SK-N-SH treated with all-trans-retinoic acid at 6 μM for 48 hours (cell line): Measurements from ENCODE around the gene ZMYND8.

ENCODE experiments used
- ATAC-seq: fragments of 200-7000 bp; cut with Tn5 transposase; 3 replicates; pipeline ENCODE4 v1.9.1; 2020; ENCODE audit warnings: mild to moderate bottlenecking, moderate library complexity
- ARNTL ChIP-seq: fragments of 450-650 bp; formaldehyde crosslinking; IDR thresholded peaks from 2 replicates; pipeline ENCODE4 v1.5.0; 2020; ENCODE audit warnings: low read depth, mild to moderate bottlenecking, moderate library complexity, borderline replicate concordance
- BACH2 ChIP-seq: fragments of 250-450 bp; sonication (Bioruptor Pico); IDR thresholded peaks from 2 replicates; pipeline ENCODE4 v1.9.0; 2021; ENCODE audit warnings: mild to moderate bottlenecking, borderline replicate concordance
- CSDC2 ChIP-seq: fragments of 250-450 bp; sonication (Bioruptor Pico); IDR thresholded peaks from 2 replicates; pipeline ENCODE4 v1.5.0; 2020; ENCODE audit warnings: mild to moderate bottlenecking, moderate library complexity
- ESRRG ChIP-seq: fragments of 250-450 bp; sonication (Bioruptor Pico); IDR thresholded peaks from 2 replicates; pipeline ENCODE4 v1.6.1; 2021; ENCODE audit warnings: mild to moderate bottlenecking
- GLIS3 ChIP-seq: fragments of 250-450 bp; sonication (Bioruptor Pico); IDR thresholded peaks from 2 replicates; pipeline ENCODE4 v1.5.0; 2020; ENCODE audit warnings: mild to moderate bottlenecking, moderate library complexity
- ISL1 ChIP-seq: fragments of 250-450 bp; sonication (Bioruptor Pico); IDR thresholded peaks from 2 replicates; pipeline ENCODE4 v2.1.2; 2022; ENCODE audit warnings: mild to moderate bottlenecking, moderate library complexity
- OSR1 ChIP-seq: fragments of 250-450 bp; sonication (Bioruptor Pico); IDR thresholded peaks from 2 replicates; pipeline ENCODE4 v1.8.0; 2022; ENCODE audit warnings: moderate library complexity, mild to moderate bottlenecking, inconsistent platforms
- PPARA ChIP-seq: fragments of 250-450 bp; sonication (Bioruptor Pico); IDR thresholded peaks from 2 replicates; pipeline ENCODE4 v1.5.0; 2020; ENCODE audit warnings: mild to moderate bottlenecking, borderline replicate concordance
- RARB ChIP-seq: fragments of 250-450 bp; sonication (Bioruptor Pico); IDR thresholded peaks from 2 replicates; pipeline ENCODE4 v1.8.0; 2021; ENCODE audit warnings: mild to moderate bottlenecking, moderate library complexity
- SNAI2 ChIP-seq: fragments of 250-450 bp; sonication (Bioruptor Pico); IDR thresholded peaks from 2 replicates; pipeline ENCODE4 v1.5.0; 2020; ENCODE audit warnings: mild to moderate bottlenecking, moderate library complexity
- TCF4 ChIP-seq: fragments of 250-450 bp; sonication (Bioruptor Pico); IDR thresholded peaks from 2 replicates; pipeline ENCODE4 v1.8.0; 2021; ENCODE audit warnings: mild to moderate bottlenecking, moderate library complexity, borderline replicate concordance
- TOX ChIP-seq: fragments of 250-450 bp; sonication (Bioruptor Pico); IDR thresholded peaks from 2 replicates; pipeline ENCODE4 v1.8.0; 2021; ENCODE audit warnings: mild to moderate bottlenecking, moderate library complexity, borderline replicate concordance
- ZC3H10 ChIP-seq: fragments of 250-450 bp; sonication (Bioruptor Pico); IDR thresholded peaks from 2 replicates; pipeline ENCODE4 v1.5.1; 2021; ENCODE audit warnings: mild to moderate bottlenecking, moderate library complexity
- ZFP3 ChIP-seq: fragments of 250-450 bp; sonication (Bioruptor Pico); IDR thresholded peaks from 2 replicates; pipeline ENCODE4 v1.5.0; 2020; ENCODE audit warnings: mild to moderate bottlenecking, moderate library complexity
- ZFP30 ChIP-seq: fragments of 450-650 bp; formaldehyde crosslinking; IDR thresholded peaks from 2 replicates; pipeline ENCODE4 v1.5.0; 2022; ENCODE audit warnings: mild to moderate bottlenecking, moderate library complexity
- ZNF565 ChIP-seq: fragments of 450-650 bp; formaldehyde crosslinking; conservative IDR thresholded peaks from 2 replicates; pipeline ENCODE4 v1.5.0; 2020; ENCODE audit warnings: low read depth, mild to moderate bottlenecking, moderate library complexity
- ZNF70 ChIP-seq: fragments of 450-650 bp; formaldehyde crosslinking; IDR thresholded peaks from 2 replicates; pipeline ENCODE4 v1.5.0; 2020; ENCODE audit warnings: mild to moderate bottlenecking, moderate library complexity
- ZNF8 ChIP-seq: fragments of 450-650 bp; formaldehyde crosslinking; IDR thresholded peaks from 2 replicates; pipeline ENCODE4 v1.5.0; 2020; ENCODE audit warnings: mild to moderate bottlenecking, moderate library complexity
- TF ChIP-seq, protein P1 (sequence below): fragments of 250-450 bp; sonication (Bioruptor Pico); IDR thresholded peaks from 2 replicates; pipeline ENCODE4 v1.5.0; 2020; ENCODE audit warnings: mild to moderate bottlenecking, moderate library complexity
- TF ChIP-seq, protein P2 (sequence below): fragments of 250-450 bp; sonication (Bioruptor Pico); IDR thresholded peaks from 2 replicates; pipeline ENCODE4 v1.5.1; 2021; ENCODE audit warnings: mild to moderate bottlenecking, moderate library complexity
- TF ChIP-seq, protein P3 (sequence below): fragments of 250-450 bp; sonication (Bioruptor Pico); IDR thresholded peaks from 2 replicates; pipeline ENCODE4 v1.5.1; 2020; ENCODE audit warnings: low read depth, mild to moderate bottlenecking, moderate library complexity
- TF ChIP-seq, protein P4 (sequence below): fragments of 250-450 bp; sonication (Bioruptor Pico); IDR thresholded peaks from 2 replicates; pipeline ENCODE4 v1.8.0; 2020; ENCODE audit warnings: mild to moderate bottlenecking, moderate library complexity, borderline replicate concordance
- TF ChIP-seq, protein P5 (sequence below): fragments of 250-450 bp; sonication (Bioruptor Pico); IDR thresholded peaks from 2 replicates; pipeline ENCODE4 v1.8.0; 2021; ENCODE audit warnings: low read depth, mild to moderate bottlenecking, moderate library complexity, borderline replicate concordance

The ZMYND8 gene

DNA sequence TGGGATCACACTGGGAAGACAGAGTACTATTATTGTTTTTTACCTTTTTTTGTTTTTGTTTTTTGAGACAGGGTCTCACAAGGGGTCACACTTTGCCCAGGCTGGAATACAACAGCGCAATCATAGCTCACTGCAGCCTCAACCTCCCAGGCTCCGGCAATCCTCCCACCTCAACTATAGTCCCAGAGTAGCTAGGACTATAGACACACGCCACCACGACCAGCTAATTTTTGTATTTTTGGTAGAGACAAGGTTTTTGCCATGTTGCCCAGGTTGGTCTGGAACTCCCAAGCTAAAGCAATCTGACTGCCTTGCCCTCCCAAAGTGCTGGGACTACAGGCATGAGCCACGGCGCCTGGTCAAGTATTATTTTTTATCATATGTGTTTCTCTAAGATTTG, 81.0 kb downstream of the ZMYND8 start:
- TF ChIP-seq ZFP30 (CRISPR knock-in tag) = no peak
- ATAC-seq = no peak

DNA sequence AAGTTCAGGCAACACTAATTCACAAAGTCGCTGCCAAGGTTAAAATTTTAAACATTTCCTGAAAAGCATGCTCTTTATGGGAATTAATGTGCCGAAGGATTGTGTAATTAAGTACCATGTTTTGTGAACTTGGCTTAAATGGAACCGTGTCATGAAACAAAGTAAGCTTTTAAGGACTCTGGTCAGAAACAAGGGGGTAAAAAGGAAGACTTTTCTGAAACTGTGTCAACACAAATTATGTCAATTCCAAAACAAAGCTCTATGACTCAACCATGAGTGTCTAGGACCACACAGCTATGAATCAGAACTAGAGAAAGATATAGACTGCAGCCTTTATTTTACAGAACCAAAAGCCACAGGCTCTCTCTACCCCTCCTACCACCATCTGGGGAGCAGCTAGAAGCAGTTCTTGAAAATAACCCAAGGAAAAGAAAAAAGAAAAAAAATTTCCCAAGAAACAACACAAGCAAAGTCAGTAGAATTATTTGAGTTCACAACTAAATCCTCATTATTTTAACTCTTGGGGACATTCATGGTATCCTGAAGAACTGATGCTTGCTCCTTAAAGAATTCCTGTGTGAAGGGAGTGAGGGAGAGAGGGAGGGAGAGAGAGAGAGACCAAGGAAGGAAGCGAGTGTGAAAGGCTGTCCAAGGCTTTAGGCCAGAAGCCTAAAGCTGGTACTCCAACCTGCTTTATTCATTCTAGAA, 81.9 kb downstream of the ZMYND8 start:
- peak; percentile 91 for ATAC-seq
- TF ChIP-seq ESRRG (CRISPR knock-in tag) (no peak), ZC3H10 (CRISPR knock-in tag) (peak; percentile 69; the same call in 1 of the 2 replicates), OSR1 (CRISPR knock-in tag) (no peak), TOX (CRISPR knock-in tag) (peak; percentile 52; the same call in 1 of the 2 replicates), GLIS3 (CRISPR knock-in tag) (no peak), PPARA (CRISPR knock-in tag) (no peak), CSDC2 (no peak), ISL1 (CRISPR knock-in tag) (peak; percentile 63), ZFP30 (CRISPR knock-in tag) (no peak), ZNF70 (CRISPR knock-in tag) (no peak), ZFP3 (CRISPR knock-in tag) (no peak), BACH2 (CRISPR knock-in tag) (no peak), RARB (no peak), ZNF565 (CRISPR knock-in tag) (no peak), ZNF8 (CRISPR knock-in tag) (no peak), TCF4 (no peak), SNAI2 (CRISPR knock-in tag) (no peak), ARNTL (no peak)
- TF ChIP-seq, protein P1, sequence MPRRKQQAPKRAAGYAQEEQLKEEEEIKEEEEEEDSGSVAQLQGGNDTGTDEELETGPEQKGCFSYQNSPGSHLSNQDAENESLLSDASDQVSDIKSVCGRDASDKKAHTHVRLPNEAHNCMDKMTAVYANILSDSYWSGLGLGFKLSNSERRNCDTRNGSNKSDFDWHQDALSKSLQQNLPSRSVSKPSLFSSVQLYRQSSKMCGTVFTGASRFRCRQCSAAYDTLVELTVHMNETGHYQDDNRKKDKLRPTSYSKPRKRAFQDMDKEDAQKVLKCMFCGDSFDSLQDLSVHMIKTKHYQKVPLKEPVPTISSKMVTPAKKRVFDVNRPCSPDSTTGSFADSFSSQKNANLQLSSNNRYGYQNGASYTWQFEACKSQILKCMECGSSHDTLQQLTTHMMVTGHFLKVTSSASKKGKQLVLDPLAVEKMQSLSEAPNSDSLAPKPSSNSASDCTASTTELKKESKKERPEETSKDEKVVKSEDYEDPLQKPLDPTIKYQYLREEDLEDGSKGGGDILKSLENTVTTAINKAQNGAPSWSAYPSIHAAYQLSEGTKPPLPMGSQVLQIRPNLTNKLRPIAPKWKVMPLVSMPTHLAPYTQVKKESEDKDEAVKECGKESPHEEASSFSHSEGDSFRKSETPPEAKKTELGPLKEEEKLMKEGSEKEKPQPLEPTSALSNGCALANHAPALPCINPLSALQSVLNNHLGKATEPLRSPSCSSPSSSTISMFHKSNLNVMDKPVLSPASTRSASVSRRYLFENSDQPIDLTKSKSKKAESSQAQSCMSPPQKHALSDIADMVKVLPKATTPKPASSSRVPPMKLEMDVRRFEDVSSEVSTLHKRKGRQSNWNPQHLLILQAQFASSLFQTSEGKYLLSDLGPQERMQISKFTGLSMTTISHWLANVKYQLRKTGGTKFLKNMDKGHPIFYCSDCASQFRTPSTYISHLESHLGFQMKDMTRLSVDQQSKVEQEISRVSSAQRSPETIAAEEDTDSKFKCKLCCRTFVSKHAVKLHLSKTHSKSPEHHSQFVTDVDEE = no peak
- TF ChIP-seq, protein P2, sequence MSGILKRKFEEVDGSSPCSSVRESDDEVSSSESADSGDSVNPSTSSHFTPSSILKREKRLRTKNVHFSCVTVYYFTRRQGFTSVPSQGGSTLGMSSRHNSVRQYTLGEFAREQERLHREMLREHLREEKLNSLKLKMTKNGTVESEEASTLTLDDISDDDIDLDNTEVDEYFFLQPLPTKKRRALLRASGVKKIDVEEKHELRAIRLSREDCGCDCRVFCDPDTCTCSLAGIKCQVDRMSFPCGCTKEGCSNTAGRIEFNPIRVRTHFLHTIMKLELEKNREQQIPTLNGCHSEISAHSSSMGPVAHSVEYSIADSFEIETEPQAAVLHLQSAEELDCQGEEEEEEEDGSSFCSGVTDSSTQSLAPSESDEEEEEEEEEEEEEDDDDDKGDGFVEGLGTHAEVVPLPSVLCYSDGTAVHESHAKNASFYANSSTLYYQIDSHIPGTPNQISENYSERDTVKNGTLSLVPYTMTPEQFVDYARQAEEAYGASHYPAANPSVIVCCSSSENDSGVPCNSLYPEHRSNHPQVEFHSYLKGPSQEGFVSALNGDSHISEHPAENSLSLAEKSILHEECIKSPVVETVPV = no peak
- TF ChIP-seq, protein P3, sequence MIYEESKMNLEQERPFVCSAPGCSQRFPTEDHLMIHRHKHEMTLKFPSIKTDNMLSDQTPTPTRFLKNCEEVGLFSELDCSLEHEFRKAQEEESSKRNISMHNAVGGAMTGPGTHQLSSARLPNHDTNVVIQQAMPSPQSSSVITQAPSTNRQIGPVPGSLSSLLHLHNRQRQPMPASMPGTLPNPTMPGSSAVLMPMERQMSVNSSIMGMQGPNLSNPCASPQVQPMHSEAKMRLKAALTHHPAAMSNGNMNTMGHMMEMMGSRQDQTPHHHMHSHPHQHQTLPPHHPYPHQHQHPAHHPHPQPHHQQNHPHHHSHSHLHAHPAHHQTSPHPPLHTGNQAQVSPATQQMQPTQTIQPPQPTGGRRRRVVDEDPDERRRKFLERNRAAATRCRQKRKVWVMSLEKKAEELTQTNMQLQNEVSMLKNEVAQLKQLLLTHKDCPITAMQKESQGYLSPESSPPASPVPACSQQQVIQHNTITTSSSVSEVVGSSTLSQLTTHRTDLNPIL = no peak
- TF ChIP-seq, protein P4, sequence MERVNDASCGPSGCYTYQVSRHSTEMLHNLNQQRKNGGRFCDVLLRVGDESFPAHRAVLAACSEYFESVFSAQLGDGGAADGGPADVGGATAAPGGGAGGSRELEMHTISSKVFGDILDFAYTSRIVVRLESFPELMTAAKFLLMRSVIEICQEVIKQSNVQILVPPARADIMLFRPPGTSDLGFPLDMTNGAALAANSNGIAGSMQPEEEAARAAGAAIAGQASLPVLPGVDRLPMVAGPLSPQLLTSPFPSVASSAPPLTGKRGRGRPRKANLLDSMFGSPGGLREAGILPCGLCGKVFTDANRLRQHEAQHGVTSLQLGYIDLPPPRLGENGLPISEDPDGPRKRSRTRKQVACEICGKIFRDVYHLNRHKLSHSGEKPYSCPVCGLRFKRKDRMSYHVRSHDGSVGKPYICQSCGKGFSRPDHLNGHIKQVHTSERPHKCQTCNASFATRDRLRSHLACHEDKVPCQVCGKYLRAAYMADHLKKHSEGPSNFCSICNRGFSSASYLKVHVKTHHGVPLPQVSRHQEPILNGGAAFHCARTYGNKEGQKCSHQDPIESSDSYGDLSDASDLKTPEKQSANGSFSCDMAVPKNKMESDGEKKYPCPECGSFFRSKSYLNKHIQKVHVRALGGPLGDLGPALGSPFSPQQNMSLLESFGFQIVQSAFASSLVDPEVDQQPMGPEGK = no peak; the same call in 1 of the 2 replicates
- TF ChIP-seq, protein P5, sequence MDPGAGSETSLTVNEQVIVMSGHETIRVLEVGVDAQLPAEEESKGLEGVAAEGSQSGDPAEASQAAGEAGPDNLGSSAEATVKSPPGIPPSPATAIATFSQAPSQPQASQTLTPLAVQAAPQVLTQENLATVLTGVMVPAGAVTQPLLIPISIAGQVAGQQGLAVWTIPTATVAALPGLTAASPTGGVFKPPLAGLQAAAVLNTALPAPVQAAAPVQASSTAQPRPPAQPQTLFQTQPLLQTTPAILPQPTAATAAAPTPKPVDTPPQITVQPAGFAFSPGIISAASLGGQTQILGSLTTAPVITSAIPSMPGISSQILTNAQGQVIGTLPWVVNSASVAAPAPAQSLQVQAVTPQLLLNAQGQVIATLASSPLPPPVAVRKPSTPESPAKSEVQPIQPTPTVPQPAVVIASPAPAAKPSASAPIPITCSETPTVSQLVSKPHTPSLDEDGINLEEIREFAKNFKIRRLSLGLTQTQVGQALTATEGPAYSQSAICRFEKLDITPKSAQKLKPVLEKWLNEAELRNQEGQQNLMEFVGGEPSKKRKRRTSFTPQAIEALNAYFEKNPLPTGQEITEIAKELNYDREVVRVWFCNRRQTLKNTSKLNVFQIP (CRISPR knock-in tag) = no peak
- TF ChIP-seq, all 23 proteins: peak for 3
